HG03521 (cell line): ENCODE measurements around the gene PUS7L.

ENCODE experiments used
- ATAC-seq: cut with Tn5 transposase; IDR thresholded peaks from one replicate; pipeline ENCODE4 v1.9.1; 2021; ENCODE audit warnings: mild to moderate bottlenecking, moderate library complexity; ENCODE audit not compliant: unreplicated experiment

The PUS7L gene, protein sequence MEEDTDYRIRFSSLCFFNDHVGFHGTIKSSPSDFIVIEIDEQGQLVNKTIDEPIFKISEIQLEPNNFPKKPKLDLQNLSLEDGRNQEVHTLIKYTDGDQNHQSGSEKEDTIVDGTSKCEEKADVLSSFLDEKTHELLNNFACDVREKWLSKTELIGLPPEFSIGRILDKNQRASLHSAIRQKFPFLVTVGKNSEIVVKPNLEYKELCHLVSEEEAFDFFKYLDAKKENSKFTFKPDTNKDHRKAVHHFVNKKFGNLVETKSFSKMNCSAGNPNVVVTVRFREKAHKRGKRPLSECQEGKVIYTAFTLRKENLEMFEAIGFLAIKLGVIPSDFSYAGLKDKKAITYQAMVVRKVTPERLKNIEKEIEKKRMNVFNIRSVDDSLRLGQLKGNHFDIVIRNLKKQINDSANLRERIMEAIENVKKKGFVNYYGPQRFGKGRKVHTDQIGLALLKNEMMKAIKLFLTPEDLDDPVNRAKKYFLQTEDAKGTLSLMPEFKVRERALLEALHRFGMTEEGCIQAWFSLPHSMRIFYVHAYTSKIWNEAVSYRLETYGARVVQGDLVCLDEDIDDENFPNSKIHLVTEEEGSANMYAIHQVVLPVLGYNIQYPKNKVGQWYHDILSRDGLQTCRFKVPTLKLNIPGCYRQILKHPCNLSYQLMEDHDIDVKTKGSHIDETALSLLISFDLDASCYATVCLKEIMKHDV

DNA sequence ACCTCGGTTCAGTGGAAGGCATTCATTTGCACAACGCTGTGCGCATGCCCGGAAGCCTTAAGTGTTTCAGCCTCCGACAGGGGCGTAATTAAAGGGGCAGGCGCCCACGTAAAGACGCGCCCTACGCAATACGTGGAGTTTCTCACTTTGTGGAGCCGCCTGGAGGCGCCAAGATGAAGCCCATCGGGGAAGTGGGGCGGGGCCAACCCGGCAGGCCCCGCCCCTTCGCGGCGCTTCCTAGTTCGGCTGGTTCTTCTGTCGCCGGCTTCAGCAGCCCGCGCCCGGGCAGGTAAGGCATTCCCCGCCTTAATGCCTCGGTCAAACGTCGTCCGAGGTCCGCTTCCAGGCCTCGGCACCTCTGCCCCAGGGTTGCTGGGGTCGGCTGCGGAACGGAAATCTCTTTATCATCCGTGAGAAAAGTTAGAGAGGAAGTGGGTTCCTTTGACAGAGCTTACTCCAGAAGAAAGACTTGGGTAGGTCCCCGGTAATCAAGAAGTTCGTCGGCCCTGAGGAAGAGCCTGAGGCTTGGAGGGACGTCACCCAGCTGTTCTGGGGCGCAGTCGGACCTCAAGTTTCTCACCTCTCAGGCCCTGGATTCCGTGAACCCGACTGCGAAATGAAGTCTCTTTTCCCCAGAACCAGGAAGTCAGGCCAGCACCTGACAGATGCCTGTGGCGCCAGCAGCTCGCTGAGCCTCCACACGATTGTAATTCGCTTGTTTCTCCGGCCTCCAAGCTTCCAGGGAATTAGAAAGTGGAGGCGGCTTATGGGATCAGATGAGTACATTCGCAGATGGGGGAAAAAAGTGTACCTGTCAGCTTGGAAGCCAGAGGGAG is at the start of gene PUS7L, which contains the start of gene IRAK4:
PUS7L (minus strand) TSS at position 63 of the 836 bp plus-strand sequence. CDS start 3,545 bp downstream, outside the sequence.
IRAK4 (plus strand) TSS at position 224 of the 836 bp plus-strand sequence. CDS start 9,161 bp downstream, outside the sequence.
- ATAC-seq: peak; percentile 97

DNA sequence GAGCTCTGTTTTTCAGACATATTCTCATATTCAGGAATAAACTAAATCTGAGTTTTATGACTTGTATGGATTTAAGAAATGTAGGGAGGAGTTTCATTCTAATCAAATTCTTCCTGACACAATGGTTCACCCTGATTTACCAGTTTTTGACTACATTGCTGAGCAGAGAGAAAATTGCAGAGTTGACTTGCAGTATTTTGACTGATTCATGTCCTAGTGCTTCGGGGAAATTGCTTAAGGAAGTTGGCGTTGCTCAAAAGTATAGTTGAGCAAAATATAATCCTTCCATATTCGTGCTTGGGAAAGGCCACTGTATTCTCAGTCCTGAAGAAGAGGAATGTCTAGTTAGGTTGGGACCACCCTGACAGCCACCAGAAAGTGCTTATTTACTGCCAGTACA is 48.8 kb upstream of the PUS7L start:
- ATAC-seq: no peak

DNA sequence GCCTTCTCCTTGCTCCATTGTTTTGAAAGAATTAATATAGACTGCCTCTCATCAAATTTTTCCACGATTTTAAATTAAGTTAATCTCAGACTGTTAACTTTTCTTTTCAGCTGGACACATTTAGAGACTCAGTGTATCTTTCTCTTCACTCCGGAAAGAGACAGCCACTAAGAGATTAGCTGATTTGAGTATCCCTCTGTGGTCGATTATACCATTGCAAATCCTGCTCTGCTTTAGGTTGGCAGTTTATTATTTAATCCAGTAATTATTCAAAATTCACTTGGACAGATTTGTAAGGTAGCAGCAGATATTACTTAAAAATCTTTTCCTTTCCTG is 48.1 kb upstream of the PUS7L start:
- ATAC-seq: no peak

- ATAC-seq: peak; percentile 97
These were observed 47.5 kb upstream of the PUS7L start, which contains the start of gene TWF1 for GRCh38 chr12:43805860-43806736. Gene TWF1 (minus strand): TSS chr12:43806317. CDS start chr12:43806245, 72 bp downstream.

DNA sequence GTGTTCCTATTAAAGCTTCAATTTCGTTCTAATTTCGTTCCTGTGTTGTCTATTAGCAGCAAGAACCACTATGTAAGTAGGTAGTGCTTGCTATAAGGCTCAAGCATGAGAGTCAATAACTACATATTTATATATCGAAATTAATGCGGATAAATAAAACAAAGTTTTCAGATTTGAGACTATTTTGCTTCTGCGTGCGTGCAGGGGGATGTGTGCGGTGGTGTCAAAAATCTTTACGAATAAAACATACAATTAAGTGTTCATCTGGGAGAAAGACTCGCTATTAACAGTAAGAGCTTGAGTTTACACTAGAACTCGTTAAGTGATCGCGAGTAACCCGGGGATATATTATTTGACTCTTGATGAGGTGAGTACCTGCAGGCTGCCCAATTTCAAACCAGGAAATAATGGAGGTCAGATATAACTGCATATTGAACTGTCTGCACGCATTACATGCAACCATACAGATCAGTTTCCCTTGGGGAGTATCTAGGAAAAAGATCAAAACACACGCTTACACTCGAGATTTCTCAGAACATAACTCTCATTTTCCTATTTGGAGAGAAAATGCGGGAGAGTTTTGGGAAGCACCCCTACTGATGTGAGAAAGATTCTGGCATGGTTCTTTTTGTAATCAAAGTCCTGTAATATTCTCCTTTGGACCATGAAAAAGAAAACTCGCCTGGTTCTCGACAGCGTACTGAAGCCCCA is 46.7 kb upstream of the PUS7L start:
- ATAC-seq: no peak

DNA sequence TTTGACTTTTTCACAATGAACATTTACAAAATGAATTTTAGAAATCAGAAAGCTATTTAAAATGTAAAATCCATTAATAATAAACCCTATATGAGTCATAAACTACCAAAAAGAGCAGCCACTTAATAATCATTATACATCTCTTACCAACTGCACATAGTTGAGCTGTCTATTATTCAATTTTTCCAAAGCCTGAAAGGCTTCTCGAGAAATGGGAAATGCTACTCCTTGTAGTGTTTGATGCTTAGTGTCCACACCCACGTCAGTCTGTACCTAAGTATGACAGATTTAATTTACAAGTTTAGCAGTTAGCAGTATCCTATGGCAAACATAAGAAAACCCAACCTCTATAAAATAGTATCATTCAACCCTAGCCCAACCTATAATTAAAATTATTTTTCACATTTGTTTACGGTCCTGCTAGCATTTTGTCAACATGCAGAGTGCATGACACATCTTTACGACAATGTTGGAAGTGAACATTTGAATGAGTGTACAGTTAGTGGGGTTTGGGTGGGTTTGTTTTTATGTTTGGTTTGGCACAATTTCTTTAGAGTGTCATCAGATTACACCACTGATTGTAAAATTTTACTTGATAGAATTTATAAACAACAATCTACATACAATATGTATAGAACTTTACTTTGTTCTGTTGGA is 39.1 kb upstream of the PUS7L start:
- ATAC-seq: no peak

GRCh38 chr12:43795716-43796280 is 37.2 kb upstream of the PUS7L start:
- no peak for ATAC-seq

DNA sequence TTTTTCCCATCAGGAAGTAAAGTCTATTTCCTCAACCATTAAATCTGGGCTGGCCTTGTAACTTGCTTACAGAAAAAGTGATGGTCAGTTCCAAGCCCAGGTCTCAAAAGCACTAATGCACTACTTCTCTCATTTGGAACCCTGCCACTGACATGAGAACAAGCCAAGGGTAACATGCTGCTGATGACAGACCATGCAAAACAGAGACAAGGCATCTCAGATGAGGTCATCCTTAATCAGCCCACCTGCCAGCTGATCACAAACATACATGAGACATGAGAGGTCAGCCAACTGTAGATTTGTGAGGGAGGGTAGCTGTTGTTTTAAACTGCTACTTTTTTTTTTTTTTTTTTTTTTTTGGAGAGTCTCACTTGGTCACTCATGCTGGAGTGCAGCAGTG is 31.4 kb upstream of the PUS7L start:
- no peak for ATAC-seq

- ATAC-seq: no peak
These were observed 28.5 kb upstream of the PUS7L start for GRCh38 chr12:43786899-43787693.

DNA sequence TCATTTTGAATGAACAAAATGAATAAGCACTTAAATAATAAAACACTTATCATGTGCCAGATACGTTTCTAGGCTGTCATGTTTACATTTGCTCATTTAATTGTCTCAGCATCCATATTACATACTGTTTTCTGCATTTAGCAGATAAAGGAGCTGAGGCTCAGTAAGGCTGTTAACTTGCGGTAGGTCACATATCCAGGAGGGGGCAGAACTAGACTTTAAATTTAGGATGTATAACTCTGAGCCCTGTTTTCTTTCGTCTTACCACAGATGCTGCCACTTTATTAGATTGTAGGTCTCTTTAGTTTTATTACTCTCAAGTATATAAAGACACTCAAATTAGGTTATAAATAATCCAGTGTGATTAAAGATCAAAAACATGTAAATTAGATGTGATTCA is 17.9 kb upstream of the PUS7L start:
- ATAC-seq: no peak

DNA sequence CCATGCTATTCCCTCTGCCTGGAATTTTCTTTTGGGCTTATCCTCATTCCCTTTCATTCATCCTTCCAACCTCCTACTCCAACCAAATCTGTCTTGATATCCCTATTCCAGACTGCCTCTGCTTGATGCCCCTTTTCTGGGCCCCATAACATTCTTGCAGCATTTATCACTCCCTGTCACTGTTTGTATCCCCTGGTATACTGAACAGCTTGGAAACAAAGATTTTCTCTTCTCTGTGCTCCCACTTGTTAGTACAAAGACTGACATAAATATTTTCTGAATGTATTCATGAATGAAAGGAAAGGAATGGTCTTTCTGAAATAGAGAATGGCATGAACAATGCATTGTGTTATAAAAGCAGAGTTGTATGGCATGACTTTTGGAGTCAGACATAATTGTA is 7.7 kb upstream of the PUS7L start:
- ATAC-seq: no peak

DNA sequence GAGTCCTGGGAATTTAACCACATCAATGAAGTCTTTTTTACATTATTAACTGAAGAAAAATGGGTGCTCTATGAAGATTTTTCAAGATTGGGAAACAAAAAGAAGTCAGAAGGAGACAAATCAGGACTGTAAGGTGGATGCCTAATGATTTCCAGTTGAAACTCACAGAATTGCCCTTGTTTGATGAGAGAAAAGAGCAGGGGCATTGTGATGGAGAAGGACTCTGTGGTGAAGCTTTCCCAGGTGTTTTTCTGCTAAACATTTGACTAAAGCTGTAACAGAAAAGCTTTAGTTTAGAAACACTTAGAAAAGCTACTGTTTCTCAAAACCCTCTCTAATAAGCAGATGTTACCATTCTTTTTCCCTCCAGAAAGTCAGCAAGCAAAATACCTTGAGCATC is 5.9 kb upstream of the PUS7L start:
- no peak for ATAC-seq

DNA sequence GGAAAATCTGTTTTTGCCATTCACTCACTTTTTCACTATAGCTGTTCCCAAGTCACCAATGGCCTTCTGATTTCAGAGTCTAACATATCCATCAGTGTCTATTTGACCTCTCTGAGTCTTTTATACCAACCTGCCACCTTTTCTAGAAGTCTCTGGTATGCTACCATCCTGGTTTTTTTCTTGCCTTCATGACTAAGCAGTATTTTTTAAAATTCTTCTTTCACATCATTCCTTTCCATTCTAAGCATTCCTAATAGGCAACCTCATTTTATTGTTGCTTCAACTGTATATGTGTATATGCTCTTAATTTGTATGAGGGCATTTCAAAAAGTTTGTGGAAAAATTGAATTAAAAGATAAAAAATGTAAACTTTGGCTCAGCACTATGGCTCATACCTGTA is 5.2 kb upstream of the PUS7L start:
- ATAC-seq: no peak

GRCh38 chr12:43762596-43762995 is 4.0 kb upstream of the PUS7L start:
- ATAC-seq: no peak

GRCh38 chr12:43761500-43761899 is 2.9 kb upstream of the PUS7L start:
- no peak for ATAC-seq

DNA sequence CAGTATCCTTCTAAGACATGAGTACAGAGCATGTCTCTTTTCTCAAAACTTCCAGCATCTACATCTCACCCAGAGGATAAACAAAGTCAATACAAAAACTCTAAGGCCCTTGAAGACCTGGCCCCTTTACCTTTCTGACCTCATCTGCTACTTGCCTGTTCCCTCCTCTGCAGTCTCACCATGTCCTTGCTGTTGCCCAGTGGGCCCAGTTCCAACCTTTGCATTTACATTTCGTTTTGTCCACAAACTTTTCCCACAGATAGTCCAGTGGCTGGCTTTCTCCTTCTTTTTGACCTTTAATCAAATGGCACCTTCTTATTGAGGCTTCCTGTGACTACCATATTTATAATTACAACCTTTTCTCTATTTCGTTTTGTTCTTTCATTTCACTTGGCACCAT is 1.8 kb upstream of the PUS7L start:
- no peak for ATAC-seq

DNA sequence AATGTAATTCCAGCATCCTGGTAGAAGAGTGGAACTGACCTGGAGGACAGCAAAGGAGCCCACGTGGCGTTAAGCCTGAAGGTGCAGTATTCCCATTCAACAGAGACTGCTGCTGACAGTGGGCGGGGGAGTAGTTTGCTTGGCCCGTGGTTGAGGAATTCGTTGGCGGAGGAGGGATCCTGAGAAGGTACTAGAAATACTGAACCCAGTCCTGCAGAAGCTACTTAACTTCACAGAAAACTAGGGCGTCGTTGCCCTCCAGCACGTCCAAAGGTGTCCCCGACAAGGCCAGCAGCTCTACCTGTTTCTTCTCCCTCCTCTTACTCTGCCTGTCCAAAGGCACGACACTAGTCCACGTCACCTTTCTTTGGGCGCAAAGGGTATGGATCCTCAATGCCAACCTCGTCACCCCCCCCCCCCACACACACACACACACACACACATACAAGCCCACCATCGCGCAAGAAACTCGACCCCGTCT is 303 bp downstream of the PUS7L start:
- ATAC-seq: no peak

GRCh38 chr12:43754015-43754414 is 4.6 kb downstream of the PUS7L start:
- no peak for ATAC-seq
